NCI-H1436 treated with DMSO at 0.1 percent for 48 hours (cell line): ENCODE data around the gene C14orf119.

ENCODE experiments used
- DNase-seq: peaks from one replicate; lab custom pipeline; 2025; lab: John Stamatoyannopoulos, UW

Gene C14orf119

GRCh38 chr14:23126548-23127278 is 31.4 kb downstream of the C14orf119 start:
- no peak for DNase-seq

- no peak for DNase-seq
These were observed 32.6 kb downstream of the C14orf119 start for GRCh38 chr14:23127861-23128260.

GRCh38 chr14:23128969-23129758 is 33.9 kb downstream of the C14orf119 start:
- DNase-seq = no peak

- no peak for DNase-seq
These were observed 34.5 kb downstream of the C14orf119 start for GRCh38 chr14:23129759-23130316.

GRCh38 chr14:23130871-23131270 is 35.6 kb downstream of the C14orf119 start:
- no peak for DNase-seq

- no peak for DNase-seq
These were observed 36.2 kb downstream of the C14orf119 start for GRCh38 chr14:23131482-23131881.

GRCh38 chr14:23132970-23133369 is 37.7 kb downstream of the C14orf119 start:
- DNase-seq = no peak

- DNase-seq = no peak
These were observed 41.3 kb downstream of the C14orf119 start for GRCh38 chr14:23136566-23137133.

GRCh38 chr14:23137192-23137812 is 42.0 kb downstream of the C14orf119 start:
- no peak for DNase-seq

GRCh38 chr14:23137813-23138535 is 42.7 kb downstream of the C14orf119 start:
- DNase-seq = no peak

GRCh38 chr14:23139874-23140273 is 44.6 kb downstream of the C14orf119 start:
- no peak for DNase-seq

GRCh38 chr14:23140371-23140770 is 45.1 kb downstream of the C14orf119 start:
- DNase-seq = no peak

GRCh38 chr14:23141706-23142444 is 46.6 kb downstream of the C14orf119 start:
- no peak for DNase-seq

- DNase-seq = no peak
These were observed 47.5 kb downstream of the C14orf119 start for GRCh38 chr14:23142826-23143225.

- no peak for DNase-seq
These were observed 48.6 kb downstream of the C14orf119 start for GRCh38 chr14:23143911-23144310.

- no peak for DNase-seq
These were observed 50.6 kb downstream of the C14orf119 start for GRCh38 chr14:23145794-23146350.

- DNase-seq = no peak
These were observed 51.1 kb downstream of the C14orf119 start for GRCh38 chr14:23146351-23146910.

- DNase-seq = no peak
These were observed 51.7 kb downstream of the C14orf119 start for GRCh38 chr14:23146980-23147379.

- DNase-seq = no peak
These were observed 52.4 kb downstream of the C14orf119 start for GRCh38 chr14:23147676-23148075.

- DNase-seq = no peak
These were observed 53.4 kb downstream of the C14orf119 start for GRCh38 chr14:23148591-23149249.
